ENCODE measurements around the gene TDP1.
"Not testable (repeated sequence)": the region's sequence is repeated elsewhere in the genome, so short reads cannot be mapped to it uniquely, and the experiment has no call there.

The TDP1 gene

GRCh38 chr14:90023176-90023896, 67.6 kb downstream of the TDP1 start:
- H3K4me3 ChIP-seq (ENCODE audit: low read depth, low read length) = no peak overlapping the region
- TF ChIP-seq, protein P1, sequence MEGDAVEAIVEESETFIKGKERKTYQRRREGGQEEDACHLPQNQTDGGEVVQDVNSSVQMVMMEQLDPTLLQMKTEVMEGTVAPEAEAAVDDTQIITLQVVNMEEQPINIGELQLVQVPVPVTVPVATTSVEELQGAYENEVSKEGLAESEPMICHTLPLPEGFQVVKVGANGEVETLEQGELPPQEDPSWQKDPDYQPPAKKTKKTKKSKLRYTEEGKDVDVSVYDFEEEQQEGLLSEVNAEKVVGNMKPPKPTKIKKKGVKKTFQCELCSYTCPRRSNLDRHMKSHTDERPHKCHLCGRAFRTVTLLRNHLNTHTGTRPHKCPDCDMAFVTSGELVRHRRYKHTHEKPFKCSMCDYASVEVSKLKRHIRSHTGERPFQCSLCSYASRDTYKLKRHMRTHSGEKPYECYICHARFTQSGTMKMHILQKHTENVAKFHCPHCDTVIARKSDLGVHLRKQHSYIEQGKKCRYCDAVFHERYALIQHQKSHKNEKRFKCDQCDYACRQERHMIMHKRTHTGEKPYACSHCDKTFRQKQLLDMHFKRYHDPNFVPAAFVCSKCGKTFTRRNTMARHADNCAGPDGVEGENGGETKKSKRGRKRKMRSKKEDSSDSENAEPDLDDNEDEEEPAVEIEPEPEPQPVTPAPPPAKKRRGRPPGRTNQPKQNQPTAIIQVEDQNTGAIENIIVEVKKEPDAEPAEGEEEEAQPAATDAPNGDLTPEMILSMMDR (conservative IDR thresholded peaks at IDR 0.05; ENCODE audit: low read depth, low read length) = no peak
- peak; percentile 12 for DNase-seq (ENCODE audit: low read depth)

DNA sequence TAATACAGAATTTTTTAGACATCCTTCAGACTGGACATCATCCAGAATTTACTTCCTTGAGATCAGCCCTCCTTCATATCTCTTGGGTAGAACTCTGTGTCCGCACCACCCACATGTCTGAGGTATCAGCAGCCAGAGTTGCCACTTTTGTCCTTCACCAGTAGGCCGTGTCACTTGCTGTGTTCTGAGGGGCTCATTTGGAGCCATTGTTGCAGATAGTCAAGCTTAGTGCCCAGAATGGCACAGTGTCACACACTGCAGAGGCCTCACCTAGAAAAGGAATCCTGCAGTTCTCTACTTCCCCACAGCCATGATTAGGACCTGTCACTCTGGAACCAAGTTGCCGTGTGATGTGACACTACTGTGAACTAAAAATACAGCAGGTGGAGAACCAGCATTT, 69.2 kb downstream of the TDP1 start:
- H3K4me3 ChIP-seq (ENCODE audit: low read depth, low read length) = no peak overlapping the region
- TF ChIP-seq, protein P1 (conservative IDR thresholded peaks at IDR 0.05; ENCODE audit: low read depth, low read length) = no peak
- DNase-seq (ENCODE audit: low read depth) = no peak

GRCh38 chr14:90026608-90027007, 70.9 kb downstream of the TDP1 start:
- not testable (repeated sequence) for H3K4me3 ChIP-seq (ENCODE audit: low read depth, low read length); DNase-seq (ENCODE audit: low read depth)

DNA sequence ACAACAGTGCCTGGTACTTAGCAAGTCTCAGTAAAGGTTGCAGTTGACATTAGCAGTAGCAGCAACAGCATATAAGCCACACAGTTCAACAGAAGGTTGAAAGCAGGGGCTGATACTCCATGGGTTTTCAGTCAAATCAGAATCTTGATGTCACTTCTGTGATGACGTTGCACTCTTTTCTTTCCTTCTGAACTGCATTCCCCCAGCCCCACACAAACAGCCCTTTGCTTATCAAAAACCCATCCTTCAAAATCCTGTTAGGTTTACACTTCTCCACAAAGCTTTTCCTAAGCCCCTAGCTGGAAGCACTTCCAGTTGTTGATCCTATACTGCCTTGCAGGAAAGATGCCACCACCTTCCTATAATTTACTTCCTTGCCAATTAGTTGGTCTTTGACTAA, 72.1 kb downstream of the TDP1 start:
- no peak for DNase-seq (ENCODE audit: low read depth)
- TF ChIP-seq, protein P1 (conservative IDR thresholded peaks at IDR 0.05; ENCODE audit: low read depth, low read length) = no peak
- no peak overlapping the region for H3K4me3 ChIP-seq (ENCODE audit: low read depth, low read length)

DNA sequence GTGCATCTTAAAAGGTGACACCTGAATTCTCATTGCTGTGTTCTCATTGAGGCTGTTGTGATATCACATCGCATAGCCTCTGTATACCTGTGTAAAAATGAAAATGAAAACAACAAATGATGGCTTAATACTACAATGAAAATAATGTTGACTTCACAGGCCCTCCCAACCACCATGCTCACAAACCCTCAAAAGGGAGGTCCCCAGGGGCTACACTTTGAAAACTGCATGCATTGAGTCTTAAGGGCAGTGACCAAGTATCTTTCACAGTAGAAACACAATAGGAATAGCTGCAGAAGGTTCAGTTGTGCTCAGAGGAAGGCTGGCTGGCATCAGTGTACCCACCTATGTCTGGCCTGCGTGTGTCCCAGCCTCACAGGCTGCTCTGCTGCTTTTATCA, 78.4 kb downstream of the TDP1 start:
- H3K4me3 ChIP-seq (ENCODE audit: low read depth, low read length) = no peak overlapping the region
- TF ChIP-seq, protein P1 (conservative IDR thresholded peaks at IDR 0.05; ENCODE audit: low read depth, low read length) = no peak
- DNase-seq (ENCODE audit: low read depth) = no peak

DNA sequence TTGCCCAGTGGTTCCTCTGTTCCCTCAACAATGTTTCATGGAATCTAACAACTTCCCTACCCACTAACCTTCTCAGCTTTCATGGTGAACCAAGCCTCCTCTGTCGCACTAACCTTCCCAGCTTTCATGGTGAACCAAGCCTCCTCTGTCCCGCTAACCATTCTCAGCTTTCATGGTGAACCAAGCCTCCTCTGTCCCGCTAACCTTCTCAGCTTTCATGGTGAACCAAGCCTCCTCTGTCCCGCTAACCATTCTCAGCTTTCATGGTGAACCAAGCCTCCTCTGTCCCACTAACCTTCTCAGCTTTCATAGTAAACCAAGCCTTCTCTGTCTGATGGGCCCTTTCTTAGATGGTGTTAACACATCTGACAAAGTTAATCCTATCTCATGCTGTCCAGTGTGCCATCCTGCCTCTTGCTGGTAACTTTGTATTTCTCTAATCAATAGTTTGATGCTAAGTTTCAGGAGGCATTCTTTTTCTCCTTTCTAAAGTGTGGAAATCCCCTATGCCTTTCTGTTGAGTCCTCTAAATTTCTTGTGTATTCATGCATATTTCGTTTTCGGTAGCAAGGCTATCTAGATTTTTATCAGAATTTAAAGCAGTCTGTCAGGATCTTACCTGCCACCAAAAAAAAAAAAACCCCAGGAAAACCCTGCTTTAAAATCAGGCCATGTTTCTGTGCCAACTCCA, 79.3 kb downstream of the TDP1 start:
- TF ChIP-seq, protein P1 (conservative IDR thresholded peaks at IDR 0.05; ENCODE audit: low read depth, low read length) = no peak
- no peak for DNase-seq (ENCODE audit: low read depth)
- H3K4me3 ChIP-seq (ENCODE audit: low read depth, low read length) = no peak overlapping the region

DNA sequence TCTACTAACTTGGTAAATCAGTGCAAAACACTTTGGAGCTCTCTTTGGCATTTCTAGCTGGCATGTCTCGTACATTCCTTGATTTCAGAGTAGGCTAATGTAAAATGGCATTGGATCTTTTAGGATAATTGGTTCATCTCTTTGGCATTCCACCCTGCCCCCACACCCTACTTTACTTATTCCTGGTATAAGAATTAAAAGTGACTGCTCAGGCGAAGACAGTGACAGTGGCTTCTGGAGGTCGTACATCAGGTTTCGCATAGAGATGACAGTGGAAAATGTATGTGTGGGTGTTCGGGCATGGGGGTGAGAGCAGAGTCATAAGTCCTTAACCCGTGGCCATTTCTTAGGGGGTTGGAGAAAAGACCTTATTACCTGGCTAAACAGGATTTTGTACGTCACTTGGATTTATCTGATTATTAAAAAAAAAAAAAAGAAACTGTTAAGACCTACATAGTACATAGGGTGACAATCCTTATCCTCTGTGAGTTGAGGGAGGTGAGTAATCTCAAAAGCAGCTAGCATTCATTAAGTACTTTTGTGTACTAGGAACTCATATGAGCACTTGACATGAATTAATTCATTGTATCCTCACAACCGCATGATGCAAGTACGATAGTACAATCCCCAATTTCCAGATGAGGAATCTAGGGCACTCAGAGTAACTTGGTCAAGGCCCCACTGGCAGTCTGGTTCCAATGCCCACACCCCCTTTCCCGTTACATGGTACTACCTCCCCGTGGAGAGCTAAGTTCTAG, 83.7 kb downstream of the TDP1 start:
- DNase-seq (ENCODE audit: low read depth) = no peak
- no peak overlapping the region for H3K4me3 ChIP-seq (ENCODE audit: low read depth, low read length)
- TF ChIP-seq, protein P1 (conservative IDR thresholded peaks at IDR 0.05; ENCODE audit: low read depth, low read length) = no peak
